ENCODE results near the gene EPSTI1. TPM values are rescaled to one million over a fixed set of nuclear protein-coding genes. Genes with fewer than 3 reads are reported as not detected.

EPSTI1 gene
- total RNA-seq, 1 experiment from 2014 or later = not detected

DNA sequence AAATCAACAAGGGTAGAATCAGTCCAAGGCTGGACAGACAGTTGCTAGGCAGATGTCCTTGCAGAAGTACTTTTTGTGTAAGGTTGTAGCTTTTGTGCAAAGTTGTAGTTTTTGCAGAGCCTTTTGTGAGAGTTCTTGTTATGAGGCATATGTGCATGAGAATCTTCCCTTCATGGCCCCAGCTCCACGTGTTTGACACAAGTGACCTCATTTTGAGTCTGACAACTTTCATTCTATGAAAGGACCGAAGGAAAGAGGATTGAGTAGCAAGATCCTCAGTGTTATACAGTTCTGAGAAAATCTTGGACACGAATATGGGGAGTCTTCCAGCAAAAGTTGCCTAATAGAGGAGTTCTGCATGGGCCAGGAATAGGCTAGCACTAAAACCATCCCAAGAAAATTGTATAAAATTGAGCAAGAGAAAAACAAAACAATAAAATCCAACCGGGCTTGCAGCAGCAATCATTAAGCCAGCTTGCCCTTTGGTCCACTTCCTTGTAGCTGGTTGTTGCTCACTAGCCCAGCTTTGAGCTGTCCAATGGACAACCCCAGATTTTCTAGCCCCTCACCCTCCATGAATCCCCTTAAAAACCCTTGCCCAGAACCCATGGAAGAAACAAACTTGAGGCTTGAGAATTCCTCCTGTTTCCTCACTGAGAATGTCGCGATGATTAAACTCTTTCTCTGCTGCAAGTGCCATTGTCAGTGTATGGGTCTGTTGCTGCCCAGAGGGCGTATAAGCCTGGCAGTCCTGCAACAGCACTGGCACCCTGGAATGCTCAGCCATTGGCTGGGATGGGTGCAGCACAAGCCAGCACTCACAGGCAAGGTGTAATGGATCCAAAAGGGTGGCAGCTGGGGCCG, 6.5 kb downstream of the EPSTI1 start:
- H3K36me3 Mint-ChIP-seq (ENCODE audit: insufficient read depth, unreplicated experiment) = no peaks in the 10 kb centered on the region
- H3K27ac Mint-ChIP-seq (ENCODE audit: low read depth, unreplicated experiment) = peak overlapping the region; percentile 3
- no peak overlapping the region for H3K4me3 Mint-ChIP-seq (ENCODE audit: unreplicated experiment)
- peak; percentile 30 for DNase-seq (ENCODE audit: unreplicated experiment)
- ChIA-PET CTCF (interaction anchor here (0.5 to 1.9 kb wide), 4 partner anchors 14 to 713 kb away, joined by 3 to 12 read pairs (median 5); no protein-coding TSS in a partner anchor), POLR2A (interaction anchor here (0.6 to 1.4 kb wide), 3 partner anchors 13 to 556 kb away, joined by 3 to 4 read pairs (median 3); no protein-coding TSS in a partner anchor)
- no TSS peak for BruUV-seq (replicated peaks)
- TF ChIP-seq, protein P1, sequence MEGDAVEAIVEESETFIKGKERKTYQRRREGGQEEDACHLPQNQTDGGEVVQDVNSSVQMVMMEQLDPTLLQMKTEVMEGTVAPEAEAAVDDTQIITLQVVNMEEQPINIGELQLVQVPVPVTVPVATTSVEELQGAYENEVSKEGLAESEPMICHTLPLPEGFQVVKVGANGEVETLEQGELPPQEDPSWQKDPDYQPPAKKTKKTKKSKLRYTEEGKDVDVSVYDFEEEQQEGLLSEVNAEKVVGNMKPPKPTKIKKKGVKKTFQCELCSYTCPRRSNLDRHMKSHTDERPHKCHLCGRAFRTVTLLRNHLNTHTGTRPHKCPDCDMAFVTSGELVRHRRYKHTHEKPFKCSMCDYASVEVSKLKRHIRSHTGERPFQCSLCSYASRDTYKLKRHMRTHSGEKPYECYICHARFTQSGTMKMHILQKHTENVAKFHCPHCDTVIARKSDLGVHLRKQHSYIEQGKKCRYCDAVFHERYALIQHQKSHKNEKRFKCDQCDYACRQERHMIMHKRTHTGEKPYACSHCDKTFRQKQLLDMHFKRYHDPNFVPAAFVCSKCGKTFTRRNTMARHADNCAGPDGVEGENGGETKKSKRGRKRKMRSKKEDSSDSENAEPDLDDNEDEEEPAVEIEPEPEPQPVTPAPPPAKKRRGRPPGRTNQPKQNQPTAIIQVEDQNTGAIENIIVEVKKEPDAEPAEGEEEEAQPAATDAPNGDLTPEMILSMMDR (IDR thresholded peaks at IDR 0.05; ENCODE audit: unreplicated experiment) = no peak
- no peaks in the 10 kb centered on the region for H3K27me3 Mint-ChIP-seq (ENCODE audit: insufficient read depth, unreplicated experiment)
- intact Hi-C loops (cut with micrococcal nuclease) = no loop called here
- H3K9me3 Mint-ChIP-seq (ENCODE audit: unreplicated experiment) = no peaks in the 10 kb centered on the region
- peaks cover 11% of the 10 kb centered on the region for H3K4me1 Mint-ChIP-seq (ENCODE audit: insufficient read depth, unreplicated experiment)

DNA sequence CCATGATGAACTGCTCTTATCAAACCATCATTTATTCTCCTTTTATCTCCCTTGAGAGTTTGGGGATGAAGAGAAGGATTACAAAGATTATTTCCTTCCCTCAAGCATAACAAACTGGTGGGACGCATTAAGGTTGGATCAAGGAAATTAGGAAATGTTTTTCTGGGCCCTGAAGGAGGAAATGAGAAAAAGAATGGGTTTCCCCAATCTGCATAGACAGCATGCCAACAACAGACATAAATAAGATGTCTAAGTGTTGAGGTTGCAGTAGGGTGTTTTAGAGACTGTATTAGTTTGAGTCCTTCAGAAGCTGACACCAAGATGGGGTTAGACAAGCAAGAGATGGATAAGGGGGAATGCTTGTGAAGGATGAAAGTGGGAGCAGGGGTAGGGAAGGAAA, 7.3 kb downstream of the EPSTI1 start:
- H3K27ac Mint-ChIP-seq (ENCODE audit: low read depth, unreplicated experiment) = peak overlapping the region; percentile 3
- BruUV-seq (replicated peaks) = no TSS peak
- peaks cover 11% of the 10 kb centered on the region for H3K4me1 Mint-ChIP-seq (ENCODE audit: insufficient read depth, unreplicated experiment)
- H3K36me3 Mint-ChIP-seq (ENCODE audit: insufficient read depth, unreplicated experiment) = no peaks in the 10 kb centered on the region
- CTCF ChIA-PET = interaction anchor here (0.5 to 1.9 kb wide), 3 partner anchors 15 to 712 kb away, joined by 5 to 12 read pairs (median 5); no protein-coding TSS in a partner anchor
- POLR2A ChIA-PET = interaction anchor here (1.4 kb wide), 1 partner anchor 19 kb away, joined by 4 read pairs; no protein-coding TSS in a partner anchor
- no peaks in the 10 kb centered on the region for H3K9me3 Mint-ChIP-seq (ENCODE audit: unreplicated experiment)
- intact Hi-C loops (cut with micrococcal nuclease) = no loop called here
- H3K27me3 Mint-ChIP-seq (ENCODE audit: insufficient read depth, unreplicated experiment) = no peaks in the 10 kb centered on the region
- H3K4me3 Mint-ChIP-seq (ENCODE audit: unreplicated experiment) = no peak overlapping the region
- TF ChIP-seq, protein P1 (IDR thresholded peaks at IDR 0.05; ENCODE audit: unreplicated experiment) = no peak
- DNase-seq (ENCODE audit: unreplicated experiment) = no peak

DNA sequence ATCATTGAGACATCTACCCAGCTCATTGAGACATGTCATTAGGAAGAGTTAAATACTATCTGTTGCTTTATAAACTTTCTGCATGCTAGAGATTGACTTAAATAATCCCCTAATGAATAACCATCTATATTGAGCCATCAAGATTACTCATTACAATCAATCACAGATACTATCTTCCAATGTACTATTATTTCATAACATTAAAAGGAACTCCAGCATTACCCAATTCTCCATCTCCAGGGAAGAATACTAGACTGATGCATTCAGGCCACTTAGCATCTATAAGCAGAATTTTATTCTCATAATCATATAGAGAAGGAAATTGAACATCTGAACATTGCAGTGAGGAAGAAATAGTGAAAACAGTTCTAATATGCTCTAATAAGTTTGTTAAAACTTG, 8.0 kb downstream of the EPSTI1 start:
- TF ChIP-seq, protein P1 (IDR thresholded peaks at IDR 0.05; ENCODE audit: unreplicated experiment) = no peak
- Mint-ChIP-seq H3K36me3 (ENCODE audit: insufficient read depth, unreplicated experiment) (no peaks in the 10 kb centered on the region), H3K27me3 (ENCODE audit: insufficient read depth, unreplicated experiment) (no peaks in the 10 kb centered on the region), H3K4me3 (ENCODE audit: unreplicated experiment) (no peak overlapping the region), H3K9me3 (ENCODE audit: unreplicated experiment) (no peaks in the 10 kb centered on the region), H3K4me1 (ENCODE audit: insufficient read depth, unreplicated experiment) (peaks cover 11% of the 10 kb centered on the region), H3K27ac (ENCODE audit: low read depth, unreplicated experiment) (no peak overlapping the region)
- DNase-seq (ENCODE audit: unreplicated experiment) = no peak
- POLR2A ChIA-PET = no interaction called here
- CTCF ChIA-PET = no interaction called here
- intact Hi-C loops (cut with micrococcal nuclease) = no loop called here
- BruUV-seq (replicated peaks) = no TSS peak

DNA sequence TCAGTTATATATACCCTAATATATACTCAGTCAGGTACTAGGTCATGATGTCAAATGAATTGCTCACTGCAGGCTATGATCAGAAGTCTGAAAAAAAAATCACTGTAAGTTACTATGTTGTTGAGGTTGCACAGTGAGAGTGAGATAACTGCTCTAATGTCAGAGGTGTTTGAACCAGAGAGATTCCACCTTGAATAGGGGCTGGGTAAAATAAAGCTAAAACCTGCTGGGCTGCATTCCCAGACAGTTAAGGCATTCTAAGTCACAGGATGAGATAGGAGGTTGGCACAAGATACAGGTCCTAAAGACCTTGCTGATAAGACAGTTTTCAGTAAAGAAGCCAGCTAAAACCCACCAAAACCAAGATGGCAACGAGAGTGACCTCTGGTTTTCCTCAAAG, 10.2 kb downstream of the EPSTI1 start:
- TF ChIP-seq, protein P1 (IDR thresholded peaks at IDR 0.05; ENCODE audit: unreplicated experiment) = no peak
- Mint-ChIP-seq H3K27me3 (ENCODE audit: insufficient read depth, unreplicated experiment) (no peaks in the 10 kb centered on the region), H3K27ac (ENCODE audit: low read depth, unreplicated experiment) (no peak overlapping the region), H3K9me3 (ENCODE audit: unreplicated experiment) (no peaks in the 10 kb centered on the region), H3K4me3 (ENCODE audit: unreplicated experiment) (no peak overlapping the region), H3K4me1 (ENCODE audit: insufficient read depth, unreplicated experiment) (peaks cover 11% of the 10 kb centered on the region), H3K36me3 (ENCODE audit: insufficient read depth, unreplicated experiment) (no peaks in the 10 kb centered on the region)
- no peak for DNase-seq (ENCODE audit: unreplicated experiment)
- CTCF ChIA-PET = no interaction called here
- intact Hi-C loops (cut with micrococcal nuclease) = no loop called here
- POLR2A ChIA-PET = no interaction called here
- BruUV-seq (replicated peaks) = no TSS peak
